ENCODE results near the gene MRPL45.

Gene MRPL45

DNA sequence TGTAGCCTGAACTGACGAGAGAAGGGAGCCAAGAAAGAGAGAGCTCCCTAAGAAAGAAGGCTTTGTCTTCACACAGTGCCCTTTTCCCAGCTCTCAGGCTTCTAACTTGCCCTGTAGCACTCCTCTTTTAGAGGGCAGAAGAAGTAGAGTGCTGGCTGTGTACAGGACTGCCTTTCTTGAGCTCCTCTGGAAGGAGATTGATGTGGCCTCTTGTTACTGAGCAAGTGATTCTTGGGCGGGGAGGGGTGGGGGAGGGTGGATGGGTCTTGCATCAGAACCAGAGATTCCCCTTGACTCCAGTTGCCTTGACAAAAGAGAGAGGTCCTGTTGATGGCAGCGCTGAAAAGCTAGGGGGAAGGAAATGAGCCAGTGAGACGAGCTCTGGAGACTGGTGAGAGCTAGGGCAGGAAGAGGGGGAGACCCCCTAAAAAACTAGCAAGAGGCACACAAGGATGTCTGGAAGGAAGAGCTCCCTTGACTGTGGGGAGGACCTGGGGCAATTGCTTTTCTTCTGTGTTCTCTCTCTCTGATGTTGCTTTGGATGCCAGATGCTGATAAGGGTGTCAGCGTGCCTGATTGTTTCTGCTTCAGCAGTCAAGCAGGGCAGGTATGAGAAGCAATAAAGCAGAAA, 28.4 kb downstream of the MRPL45 start:
- no peak for DNase-seq (ENCODE audit: low spot score)

DNA sequence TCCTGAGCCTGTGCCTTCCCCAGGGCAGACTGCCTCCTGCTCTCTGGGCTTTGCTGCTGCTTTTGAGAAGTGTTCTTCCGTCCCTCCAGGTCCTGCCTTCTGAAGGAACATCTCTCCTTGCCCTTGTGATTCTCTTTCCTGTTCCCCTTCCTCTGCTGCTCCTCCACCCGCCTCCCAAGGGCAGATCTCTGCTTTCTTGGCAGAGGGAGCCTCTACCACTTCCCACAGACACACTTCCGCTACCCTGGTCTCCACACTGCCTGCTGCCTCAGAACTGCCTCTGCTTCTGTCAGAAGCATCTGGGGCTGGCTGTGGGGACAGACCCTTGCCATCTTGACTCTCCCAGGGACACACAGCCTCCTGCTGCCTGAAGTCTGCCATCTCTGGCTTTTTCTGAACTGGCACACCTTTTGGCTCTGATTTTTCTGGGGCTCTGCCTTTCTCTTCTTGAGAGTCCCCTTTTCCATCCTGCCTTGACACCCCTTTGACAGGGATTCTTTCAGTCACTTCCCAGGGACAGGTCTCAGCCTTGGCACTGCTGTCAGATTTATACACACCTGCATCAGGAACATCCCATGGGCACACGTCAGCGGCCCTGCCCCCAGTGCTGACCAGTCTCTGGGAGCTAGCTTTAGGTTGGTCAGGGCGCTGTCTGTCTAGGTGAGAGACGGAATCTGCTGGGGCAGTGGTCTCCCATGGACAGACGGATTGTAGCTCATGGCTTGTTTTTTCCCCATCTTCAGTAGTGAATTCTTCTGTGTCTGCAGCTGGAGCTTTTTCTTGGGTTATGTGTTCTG, 30.2 kb downstream of the MRPL45 start:
- peak; percentile 33 for DNase-seq (ENCODE audit: low spot score)

DNA sequence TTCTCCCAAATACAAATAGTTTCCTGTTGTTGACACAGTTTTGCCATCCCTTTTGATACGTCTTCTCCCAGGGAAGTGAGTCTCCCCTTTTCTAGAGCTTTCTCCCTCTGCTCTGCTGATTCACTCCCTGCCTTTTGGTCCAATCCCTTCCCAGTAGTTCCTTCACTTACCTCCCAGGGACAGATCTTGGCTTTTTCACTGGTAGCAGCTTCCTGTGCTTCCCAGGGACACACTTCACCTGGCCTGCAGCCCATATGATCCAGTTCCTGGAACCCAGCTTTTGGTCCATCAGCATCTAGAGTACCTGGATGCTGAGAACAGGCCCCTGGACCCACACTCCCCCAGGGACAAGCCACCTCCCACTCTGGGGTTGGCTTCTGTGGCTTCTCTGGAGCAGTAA, 31.0 kb downstream of the MRPL45 start:
- no peak for DNase-seq (ENCODE audit: low spot score)

DNA sequence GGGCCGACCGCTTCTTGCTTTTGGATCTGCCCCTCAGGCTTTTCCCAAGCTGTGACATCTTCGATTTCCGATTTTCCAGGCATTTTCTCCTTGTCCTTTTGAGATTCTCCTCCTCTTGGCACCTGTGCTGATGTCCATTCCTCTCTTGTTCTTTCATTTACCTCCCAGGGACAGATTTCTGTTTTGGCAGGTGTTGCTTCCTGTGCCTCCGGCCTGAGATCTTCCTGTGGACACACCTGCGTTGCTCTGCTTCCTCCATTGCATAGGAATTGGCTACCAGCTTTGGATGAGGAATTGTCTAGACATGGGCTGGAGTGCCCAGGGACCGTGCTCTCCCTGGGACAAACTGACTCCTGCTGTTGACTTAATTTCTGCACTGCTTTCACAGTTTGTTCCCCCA, 31.7 kb downstream of the MRPL45 start:
- no peak for DNase-seq (ENCODE audit: low spot score)

DNA sequence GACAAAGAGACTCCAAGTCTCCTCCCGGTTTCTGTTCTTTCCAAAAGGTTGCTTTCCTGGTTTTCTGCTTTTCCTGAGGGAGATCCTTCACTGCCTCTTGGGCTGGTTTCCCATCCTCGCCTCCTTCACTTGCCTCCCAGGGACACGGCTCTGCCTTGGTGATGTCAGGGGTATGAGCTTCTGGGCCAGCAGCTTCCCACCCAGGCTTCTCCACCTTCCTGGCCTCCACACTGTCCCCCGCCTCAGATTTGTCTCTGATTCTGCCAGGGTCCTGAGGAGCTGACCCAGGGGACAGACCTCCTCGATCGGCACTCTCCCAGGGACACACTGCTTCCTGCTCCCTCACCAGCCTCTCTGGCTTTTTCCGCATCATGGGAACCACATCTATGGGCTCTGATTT, 32.3 kb downstream of the MRPL45 start:
- DNase-seq (ENCODE audit: low spot score) = no peak

DNA sequence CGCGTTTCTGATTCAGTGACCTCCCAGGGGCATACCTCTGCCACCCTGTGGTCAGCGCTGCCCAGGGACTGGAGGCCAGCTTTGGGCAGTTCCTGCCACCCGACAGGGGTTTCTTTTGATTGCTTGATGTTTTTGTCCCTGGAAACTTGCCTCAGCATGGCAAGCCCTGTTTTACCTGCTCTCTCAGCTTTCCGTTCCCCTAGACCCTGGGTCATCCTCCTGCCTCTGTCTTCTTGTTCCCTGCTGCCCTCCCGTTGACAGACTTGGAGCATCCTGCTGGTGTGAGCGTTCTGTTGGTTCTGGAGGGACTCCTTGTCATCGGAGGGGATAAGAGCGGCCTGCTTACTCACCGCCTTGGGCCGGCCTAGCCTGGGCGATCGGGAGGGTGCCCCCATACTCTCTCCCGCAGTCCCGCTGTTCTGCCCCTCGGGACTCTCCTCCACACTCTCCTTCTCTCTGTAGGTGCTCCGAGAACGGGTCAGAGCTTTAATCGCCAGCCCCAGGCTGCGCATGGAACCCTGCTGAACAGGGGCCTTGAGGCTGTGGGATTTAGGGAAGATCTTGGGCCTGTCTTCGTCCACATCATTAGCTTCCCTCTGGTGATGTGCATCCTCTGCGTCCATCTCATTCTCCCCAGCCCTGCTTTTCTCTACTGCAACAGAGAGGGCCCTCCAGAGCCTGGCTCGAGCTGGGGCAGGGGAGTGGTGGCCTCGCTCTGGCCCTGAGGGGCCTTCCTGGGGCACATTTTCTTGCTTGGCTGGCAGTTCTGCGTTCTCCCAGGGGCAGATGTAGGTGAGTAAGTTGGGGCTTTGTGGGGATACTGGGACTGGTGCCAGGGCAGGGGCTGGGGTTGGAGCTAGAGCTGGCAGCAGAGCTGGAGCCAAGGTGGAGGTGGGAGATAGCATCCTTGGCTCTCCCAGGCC, 33.1 kb downstream of the MRPL45 start:
- DNase-seq (ENCODE audit: low spot score) = no peak

DNA sequence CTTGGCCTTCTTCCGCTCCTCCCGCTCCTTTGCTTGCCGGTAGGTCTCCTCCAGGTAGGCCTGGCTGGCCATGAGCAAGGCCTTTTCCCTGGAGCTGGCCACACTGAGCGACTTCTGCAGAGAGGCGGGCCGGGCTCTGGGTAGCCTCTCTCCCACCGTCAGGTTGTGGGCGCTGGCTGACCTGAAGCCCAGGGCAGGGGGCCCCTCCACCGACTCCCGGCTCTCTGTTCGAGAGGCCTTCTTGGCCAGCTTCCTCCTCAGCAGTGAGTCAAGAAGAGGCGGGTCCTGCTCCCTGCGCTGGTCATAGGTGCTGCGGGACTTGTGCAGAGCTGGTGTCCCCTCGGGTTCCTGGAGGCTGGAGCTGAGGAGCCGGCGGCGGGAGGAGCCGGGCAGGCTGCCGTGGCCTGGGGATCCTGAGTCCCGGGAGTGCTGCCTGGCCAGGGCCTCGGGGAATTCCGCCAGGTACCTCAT, 34.0 kb downstream of the MRPL45 start:
- DNase-seq (ENCODE audit: low spot score) = no peak

DNA sequence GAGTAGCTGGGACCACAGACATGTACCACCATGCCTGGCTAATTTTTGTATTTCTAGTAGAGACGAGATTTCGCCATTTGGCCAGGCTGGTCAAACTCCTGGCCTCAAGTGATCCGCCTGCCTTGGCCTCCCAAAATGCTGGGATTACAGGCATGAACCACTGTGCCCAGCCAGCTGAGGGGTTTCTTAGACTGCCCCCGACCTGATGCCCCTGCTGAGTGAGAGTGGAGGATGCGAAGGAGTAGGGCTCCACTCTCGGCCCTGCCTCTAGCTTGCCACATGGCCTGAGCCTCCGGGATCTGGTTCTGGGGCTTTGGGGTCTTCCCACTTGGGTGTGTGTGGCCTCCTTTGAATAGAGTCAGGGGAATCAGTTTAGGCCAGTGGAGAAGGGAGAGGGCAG, 35.8 kb downstream of the MRPL45 start:
- DNase-seq (ENCODE audit: low spot score) = no peak

DNA sequence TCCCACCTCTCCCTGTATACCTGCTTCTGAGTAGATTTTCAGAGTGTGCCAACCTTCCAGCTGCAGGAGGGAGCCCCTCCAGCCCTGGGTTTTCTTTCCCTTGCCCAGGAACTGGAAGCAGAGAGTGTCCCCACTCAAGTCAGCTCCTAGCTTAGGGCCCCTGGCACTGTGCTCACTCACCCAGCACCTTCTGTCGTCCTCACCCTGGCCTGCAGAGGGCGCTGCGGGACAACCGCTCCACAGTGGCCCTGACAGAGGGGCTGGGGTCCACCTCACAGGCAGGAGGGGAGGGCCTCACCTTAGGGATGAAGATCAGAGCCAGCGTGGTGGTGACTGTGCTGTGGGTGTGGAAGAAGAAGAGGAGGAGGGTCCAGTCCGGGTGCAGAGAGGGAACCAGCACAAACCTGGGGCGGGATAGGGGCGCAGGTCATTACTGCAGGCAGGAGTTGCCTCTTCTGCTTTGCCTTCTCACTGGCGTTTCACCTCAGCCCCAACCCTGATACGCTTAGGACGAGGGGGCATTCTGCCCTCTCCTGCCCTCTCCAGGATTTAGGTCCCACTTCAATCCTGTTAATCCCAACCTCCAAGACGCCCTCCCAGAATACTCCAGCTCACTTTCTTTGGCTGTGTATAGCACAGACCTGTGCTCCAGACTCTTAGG, 36.8 kb downstream of the MRPL45 start:
- DNase-seq (ENCODE audit: low spot score) = no peak

DNA sequence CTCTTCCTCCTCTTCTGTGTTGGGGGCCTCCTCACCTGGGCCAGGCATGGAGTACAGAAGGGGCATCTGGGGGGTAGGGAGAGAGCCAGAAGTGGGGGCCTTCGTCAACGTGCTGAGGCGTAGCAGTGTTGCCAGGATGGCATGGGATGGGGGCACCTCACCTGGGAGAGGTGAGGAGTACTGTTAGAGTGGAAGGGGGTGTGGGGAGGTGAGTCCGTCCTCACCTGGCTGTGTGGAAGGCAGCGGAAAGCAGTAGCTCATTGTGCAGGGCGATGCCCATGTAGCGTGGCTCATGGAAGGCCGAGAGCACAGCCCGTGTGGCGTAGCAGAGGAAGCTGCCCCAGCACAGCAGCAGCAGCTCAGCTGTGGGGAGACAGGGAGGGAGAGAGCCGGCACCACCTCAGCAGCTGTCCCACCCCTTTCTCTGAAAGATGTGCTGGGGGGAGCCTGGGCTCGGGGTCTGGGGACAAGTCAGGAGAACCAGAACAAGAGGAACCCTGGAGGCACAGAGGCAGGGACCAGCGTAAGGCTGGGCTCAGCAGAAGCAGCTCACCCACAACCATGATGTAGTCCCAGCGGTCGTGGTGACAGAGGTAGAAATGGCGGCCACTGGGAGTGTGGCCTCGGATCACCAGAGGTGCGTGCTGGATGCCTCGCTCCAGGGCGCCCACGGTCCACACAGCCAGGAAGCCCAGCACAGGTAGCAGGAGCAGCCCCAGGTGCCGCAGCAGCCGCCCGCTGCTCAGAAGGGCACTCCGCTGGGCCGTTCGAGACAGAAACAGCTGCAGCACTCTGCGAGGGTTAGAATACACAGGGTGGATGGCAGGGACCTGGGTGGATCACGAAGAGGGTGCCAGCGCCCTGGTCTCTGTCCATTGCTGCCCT, 37.8 kb downstream of the MRPL45 start:
- no peak for DNase-seq (ENCODE audit: low spot score)

DNA sequence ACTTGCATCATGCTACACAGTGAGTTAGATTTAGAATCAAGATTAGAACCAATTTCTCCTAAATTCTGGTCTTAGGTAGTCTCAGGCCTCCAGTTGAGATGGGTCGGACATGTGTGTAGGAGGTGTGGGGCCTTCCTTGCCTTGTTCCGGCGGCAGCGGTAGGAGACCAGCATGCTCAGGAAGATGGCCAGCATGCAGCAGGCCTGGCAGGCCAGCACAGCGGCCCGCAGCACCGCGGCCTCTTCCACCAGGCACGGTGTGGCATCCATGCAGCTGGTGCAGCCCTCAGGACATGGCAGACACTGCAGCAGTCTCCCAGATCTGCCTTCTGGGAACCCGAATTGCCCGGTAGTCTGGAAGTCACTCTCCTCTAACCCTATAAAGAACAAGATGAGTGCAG, 39.9 kb downstream of the MRPL45 start:
- no peak for DNase-seq (ENCODE audit: low spot score)

DNA sequence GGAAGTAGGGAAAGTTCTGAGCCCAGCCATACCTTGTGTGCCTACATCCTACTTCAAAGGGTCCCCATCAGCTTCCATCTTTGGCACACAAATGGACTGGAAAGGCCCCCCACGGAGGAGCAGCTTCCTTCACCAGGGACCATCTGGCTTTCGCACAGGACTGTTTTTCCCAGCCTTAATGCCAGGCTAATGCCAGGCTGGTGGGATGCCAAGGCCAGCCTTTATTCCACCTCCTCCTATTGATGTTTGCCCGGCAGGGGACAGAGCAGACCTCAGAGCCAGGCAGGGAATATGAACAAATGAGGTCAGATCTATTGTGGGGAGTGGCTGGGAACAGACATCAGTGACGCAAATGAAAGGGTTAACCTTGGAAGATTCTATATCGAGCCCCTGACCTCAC, 41.1 kb downstream of the MRPL45 start:
- DNase-seq (ENCODE audit: low spot score) = no peak

DNA sequence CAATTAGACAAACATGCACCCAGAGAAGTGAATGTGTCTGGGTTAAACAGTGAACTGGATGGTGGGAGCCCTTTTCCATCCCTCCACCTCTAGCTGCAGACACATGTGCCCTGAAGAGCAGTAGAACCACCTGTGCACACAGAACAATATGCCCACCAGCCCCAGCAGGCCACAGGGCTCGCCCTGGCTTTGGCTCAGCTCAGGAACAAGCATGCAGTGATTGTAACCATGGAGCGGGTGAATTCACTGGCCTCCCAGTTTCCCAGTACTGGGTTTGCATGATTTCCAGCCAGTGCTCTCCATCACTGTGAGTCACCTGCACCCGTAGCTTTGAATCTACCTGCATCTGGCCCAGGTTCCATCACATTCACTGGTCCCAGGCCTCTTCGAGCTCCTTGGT, 41.6 kb downstream of the MRPL45 start:
- DNase-seq (ENCODE audit: low spot score) = no peak

DNA sequence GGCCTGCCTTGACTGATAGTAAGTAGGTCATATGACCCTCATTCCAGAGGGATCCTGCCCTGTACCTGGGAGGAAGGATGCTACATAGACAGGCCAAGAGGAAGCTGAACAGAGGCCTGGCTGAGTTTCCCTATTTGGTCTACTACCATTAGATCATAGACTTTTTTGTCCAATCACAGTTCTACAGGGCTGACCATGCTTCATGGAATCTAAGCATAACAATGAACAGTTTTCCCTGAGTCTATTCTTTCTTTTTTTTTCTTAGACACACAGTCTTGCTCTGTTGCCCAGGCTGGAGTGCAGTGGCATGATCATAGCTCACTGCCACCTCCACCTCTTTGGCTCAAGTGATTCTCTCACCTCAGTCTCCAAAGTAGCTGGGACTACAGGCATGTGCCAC, 42.9 kb downstream of the MRPL45 start:
- no peak for DNase-seq (ENCODE audit: low spot score)

DNA sequence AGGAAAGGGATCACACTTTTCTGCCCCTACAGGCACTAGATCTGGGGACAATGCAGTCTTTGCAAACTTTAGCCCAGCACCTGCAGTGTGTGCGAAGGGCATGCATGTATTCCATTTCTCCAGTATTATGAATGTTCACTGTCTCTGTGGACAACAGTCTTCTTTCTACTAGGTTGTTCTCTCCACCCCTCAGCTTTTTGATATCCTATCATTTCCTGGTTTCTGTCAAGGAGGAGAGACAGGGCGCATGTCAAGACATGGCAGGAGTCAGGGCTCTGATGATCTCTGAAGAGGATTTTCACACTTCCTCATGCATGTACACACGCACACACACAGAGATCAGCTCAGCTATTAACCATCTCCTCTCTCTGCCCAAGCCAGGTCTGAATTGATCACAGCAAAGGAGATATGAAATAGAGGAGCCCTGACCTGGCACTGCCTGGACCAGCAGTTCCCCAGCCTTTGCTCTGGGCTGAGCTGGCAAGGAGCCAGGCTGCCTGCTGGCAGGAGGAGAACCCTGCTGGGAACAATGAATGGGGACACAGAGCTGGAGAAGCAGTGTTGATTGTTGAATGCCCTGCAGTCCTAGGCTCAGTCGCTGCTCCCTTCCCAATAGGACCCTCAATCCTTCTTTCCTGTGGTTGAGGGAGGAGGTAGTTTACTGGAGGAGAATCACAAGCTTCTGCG, 44.2 kb downstream of the MRPL45 start:
- no peak for DNase-seq (ENCODE audit: low spot score)

DNA sequence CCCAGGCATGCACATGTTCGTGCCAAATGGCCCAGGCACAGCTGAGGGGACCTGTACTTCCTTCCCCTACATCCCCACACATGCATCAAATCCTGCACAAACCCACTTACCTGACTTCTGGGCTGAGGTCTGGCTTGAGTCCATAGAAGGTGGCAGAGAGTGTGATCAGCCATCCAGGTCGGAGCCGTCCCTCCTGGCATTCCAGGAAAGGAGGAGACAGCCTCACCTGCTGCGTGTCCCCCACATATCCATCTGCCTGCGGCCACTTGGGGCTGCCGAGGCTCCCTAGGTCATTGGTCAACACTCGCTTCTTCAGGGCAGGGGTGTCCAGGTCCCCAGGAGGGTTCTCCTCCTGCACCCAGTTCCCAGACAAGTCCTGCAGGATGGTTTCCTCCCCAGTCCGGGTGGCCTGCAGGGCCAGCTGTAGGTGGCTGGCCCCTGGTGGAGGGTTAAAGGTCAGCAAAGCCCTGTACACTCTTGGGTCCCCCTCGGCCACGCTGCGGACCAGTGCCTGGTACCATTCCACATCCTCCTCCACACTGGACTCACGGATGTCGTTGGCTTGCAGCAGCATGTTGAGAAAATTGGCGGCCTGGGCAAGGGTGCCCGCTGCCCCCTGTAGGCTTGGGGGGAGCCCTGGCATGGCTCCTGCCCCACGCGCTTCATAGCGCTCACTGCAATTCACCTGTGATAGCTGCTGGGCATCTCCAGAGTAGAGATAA, 46.1 kb downstream of the MRPL45 start:
- DNase-seq (ENCODE audit: low spot score) = no peak

DNA sequence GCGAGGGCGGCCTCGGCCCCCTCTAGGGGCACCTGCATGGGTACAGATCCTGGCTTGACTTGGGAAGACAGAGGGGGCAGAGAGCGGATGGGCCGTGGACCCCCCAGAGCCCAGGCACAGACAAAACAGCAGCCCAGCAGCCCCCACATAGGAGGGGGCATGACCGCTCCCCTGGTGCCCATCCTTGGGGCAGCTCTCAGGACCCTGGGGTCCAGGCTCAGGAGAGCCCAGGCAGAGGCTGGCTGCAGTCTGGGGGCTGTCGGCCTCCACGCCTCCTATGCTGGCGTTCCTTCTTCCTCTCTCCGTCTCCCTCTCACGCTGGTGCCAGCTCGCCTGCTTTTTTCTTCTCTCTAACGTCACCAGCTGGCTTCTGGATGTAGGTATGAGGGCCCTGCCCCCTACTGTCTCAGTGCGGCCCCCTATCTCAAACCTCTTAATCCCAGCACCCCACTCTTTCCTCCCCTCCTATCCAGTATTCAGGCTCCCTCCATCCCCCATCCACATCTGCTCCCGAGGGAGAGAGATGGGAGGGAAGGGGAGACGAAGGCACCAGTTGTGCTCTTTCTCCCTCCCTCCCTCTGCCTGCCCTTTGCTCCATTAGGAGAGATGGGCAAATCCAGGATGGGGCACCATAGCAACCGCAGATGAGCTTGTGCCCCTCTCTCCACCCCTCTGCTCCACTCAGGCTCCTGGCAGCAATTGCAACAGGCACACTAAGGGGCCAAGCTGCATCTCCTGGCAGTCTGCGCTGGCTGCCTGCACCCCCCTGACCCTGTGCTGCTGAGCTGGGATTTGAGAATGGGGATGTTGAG, 46.8 kb downstream of the MRPL45 start, which contains the start of gene GPR179:
Gene GPR179, minus strand, starts transcription at position 349 of the 812 bp plus-strand sequence. Its CDS starts 167 bp downstream, at position 182.
- DNase-seq (ENCODE audit: low spot score) = no peak

DNA sequence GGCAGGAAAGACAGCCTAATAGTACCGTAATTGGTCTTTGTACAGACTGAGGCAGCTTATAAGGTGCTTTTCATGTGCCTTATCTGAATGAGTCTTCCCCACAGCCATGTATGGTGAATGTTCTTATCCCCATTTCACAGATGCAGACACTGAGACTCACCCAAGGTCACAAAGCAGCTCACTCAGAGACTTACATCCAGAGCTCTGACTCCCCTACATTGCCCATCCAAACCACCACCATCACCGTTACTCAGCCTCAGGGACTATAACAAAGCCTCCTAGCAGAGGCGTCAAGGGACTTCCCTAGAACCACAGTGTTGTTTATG, 47.4 kb downstream of the MRPL45 start:
- no peak for DNase-seq (ENCODE audit: low spot score)

DNA sequence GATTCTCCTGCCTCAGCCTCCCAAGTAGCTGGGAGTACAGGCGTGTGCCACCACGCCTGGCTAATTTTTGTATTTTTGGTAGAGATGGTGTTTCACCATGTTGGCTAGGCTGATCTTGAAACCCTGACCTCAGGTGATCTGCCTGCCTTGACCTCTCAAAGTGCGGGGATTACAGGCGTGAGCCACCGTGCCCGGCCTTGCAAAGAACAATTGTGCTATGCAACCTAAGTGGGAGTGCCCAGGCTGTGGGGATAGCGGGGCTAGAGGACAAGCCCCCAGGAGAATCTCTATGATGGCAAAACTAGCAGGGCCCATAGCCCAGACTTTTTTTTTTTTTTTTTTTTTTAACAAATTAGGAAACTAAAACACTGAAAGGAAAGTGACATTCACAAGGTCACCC, 48.8 kb downstream of the MRPL45 start:
- DNase-seq (ENCODE audit: low spot score) = no peak
